SU-DHL-6 (cell line): ENCODE measurements around the gene CCDC120.

Source experiments
- CTCF ChIP-seq: fragments of 200-600 bp; sonication (generic); IDR thresholded peaks from one replicate; pipeline ENCODE4 v1.5.1; 2017; ENCODE audit warnings: antibody characterized with exemption, mild to moderate bottlenecking, low read length, moderate library complexity; ENCODE audit not compliant: insufficient read depth, poor library complexity, severe bottlenecking
- EZH2phosphoT487 ChIP-seq: fragments of 200-600 bp; sonication (generic), shearing (Covaris generic); conservative IDR thresholded peaks from 2 replicates; pipeline ENCODE4 v1.6.1; 2018; ENCODE audit warnings: mild to moderate bottlenecking, antibody characterized with exemption, low read length, moderate library complexity, mixed read lengths

- no peak for TF ChIP-seq CTCF
- no peak for TF ChIP-seq EZH2phosphoT487
These were observed 39.1 kb upstream of the CCDC120 start for GRCh38 chrX:49019599-49020249.
